C4-2B (cell line): ENCODE measurements around the gene CACNA2D3.

Experiments
- H3K27ac ChIP-seq: fragments of 450-650 bp; 2 replicates; pipeline ENCODE4 v1.5.1; 2017
- ZFX ChIP-seq: fragments of 450-650 bp; IDR thresholded peaks from 2 replicates; pipeline ENCODE4 v1.6.1; 2017
- TF ChIP-seq, protein P1 (sequence below): fragments of 450-650 bp; conservative IDR thresholded peaks from 2 replicates; pipeline ENCODE4 v1.5.1; 2017; ENCODE audit warnings: mild to moderate bottlenecking

CACNA2D3 gene

GRCh38 chr3:54273791-54274190 is 151.4 kb downstream of the CACNA2D3 start:
- TF ChIP-seq, protein P1, sequence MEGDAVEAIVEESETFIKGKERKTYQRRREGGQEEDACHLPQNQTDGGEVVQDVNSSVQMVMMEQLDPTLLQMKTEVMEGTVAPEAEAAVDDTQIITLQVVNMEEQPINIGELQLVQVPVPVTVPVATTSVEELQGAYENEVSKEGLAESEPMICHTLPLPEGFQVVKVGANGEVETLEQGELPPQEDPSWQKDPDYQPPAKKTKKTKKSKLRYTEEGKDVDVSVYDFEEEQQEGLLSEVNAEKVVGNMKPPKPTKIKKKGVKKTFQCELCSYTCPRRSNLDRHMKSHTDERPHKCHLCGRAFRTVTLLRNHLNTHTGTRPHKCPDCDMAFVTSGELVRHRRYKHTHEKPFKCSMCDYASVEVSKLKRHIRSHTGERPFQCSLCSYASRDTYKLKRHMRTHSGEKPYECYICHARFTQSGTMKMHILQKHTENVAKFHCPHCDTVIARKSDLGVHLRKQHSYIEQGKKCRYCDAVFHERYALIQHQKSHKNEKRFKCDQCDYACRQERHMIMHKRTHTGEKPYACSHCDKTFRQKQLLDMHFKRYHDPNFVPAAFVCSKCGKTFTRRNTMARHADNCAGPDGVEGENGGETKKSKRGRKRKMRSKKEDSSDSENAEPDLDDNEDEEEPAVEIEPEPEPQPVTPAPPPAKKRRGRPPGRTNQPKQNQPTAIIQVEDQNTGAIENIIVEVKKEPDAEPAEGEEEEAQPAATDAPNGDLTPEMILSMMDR: no peak
- no peak for TF ChIP-seq ZFX
- H3K27ac ChIP-seq: no peak overlapping the region

GRCh38 chr3:54274607-54275006 is 152.3 kb downstream of the CACNA2D3 start:
- TF ChIP-seq, protein P1: no peak
- TF ChIP-seq ZFX: no peak
- H3K27ac ChIP-seq: no peak overlapping the region

- TF ChIP-seq, protein P1: no peak
- no peak for TF ChIP-seq ZFX
- H3K27ac ChIP-seq: no peak overlapping the region
Observed at GRCh38 chr3:54279005-54279583, 156.7 kb downstream of the CACNA2D3 start.

GRCh38 chr3:54283470-54283869 is 161.1 kb downstream of the CACNA2D3 start:
- TF ChIP-seq ZFX: no peak
- TF ChIP-seq, protein P1: no peak
- no peak overlapping the region for H3K27ac ChIP-seq

GRCh38 chr3:54294214-54294613 is 171.9 kb downstream of the CACNA2D3 start:
- H3K27ac ChIP-seq: no peak overlapping the region
- TF ChIP-seq, protein P1: peak; percentile 19; the same call in 1 of the 2 replicates
- no peak for TF ChIP-seq ZFX

GRCh38 chr3:54296531-54296930 is 174.2 kb downstream of the CACNA2D3 start:
- H3K27ac ChIP-seq: no peak overlapping the region
- TF ChIP-seq, protein P1: no peak
- no peak for TF ChIP-seq ZFX

- TF ChIP-seq ZFX: no peak
- TF ChIP-seq, protein P1: no peak
- H3K27ac ChIP-seq: no peak overlapping the region
Observed at GRCh38 chr3:54299169-54299935, 177.0 kb downstream of the CACNA2D3 start.
